Measurements from ENCODE around the gene CWC15.
A peak's percentile ranks its signal among the peaks of the same experiment; 100 is the strongest.
"Not testable (repeated sequence)": the region's sequence is repeated elsewhere in the genome, so short reads cannot be mapped to it uniquely, and the experiment has no call there.

CWC15 gene

GRCh38 chr11:94973099-94973968 is at the start of gene CWC15, which contains the start of gene KDM4D:
Gene CWC15 (minus strand): TSS chr11:94973556. CDS start chr11:94972185, 1,371 bp downstream.
Gene KDM4D (plus strand): TSS chr11:94973709. CDS start chr11:94997373, 23,664 bp downstream.
- H3F3A ChIP-seq (ENCODE audit: low read depth) = no peaks in the 10 kb centered on the region
- H3K9me3 ChIP-seq (ENCODE audit: insufficient read depth, low read depth, low read length) = no peaks in the 10 kb centered on the region
- peak within 1 kb of the TSS; percentile 90 for H3K9ac ChIP-seq (ENCODE audit: low read depth, low read length, poor library complexity, severe bottlenecking)
- H3K27me3 ChIP-seq (ENCODE audit: insufficient read depth, low read length, poor library complexity, severe bottlenecking) = peaks cover 46% of the 10 kb centered on the region
- TF ChIP-seq, protein P1, sequence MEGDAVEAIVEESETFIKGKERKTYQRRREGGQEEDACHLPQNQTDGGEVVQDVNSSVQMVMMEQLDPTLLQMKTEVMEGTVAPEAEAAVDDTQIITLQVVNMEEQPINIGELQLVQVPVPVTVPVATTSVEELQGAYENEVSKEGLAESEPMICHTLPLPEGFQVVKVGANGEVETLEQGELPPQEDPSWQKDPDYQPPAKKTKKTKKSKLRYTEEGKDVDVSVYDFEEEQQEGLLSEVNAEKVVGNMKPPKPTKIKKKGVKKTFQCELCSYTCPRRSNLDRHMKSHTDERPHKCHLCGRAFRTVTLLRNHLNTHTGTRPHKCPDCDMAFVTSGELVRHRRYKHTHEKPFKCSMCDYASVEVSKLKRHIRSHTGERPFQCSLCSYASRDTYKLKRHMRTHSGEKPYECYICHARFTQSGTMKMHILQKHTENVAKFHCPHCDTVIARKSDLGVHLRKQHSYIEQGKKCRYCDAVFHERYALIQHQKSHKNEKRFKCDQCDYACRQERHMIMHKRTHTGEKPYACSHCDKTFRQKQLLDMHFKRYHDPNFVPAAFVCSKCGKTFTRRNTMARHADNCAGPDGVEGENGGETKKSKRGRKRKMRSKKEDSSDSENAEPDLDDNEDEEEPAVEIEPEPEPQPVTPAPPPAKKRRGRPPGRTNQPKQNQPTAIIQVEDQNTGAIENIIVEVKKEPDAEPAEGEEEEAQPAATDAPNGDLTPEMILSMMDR (conservative IDR thresholded peaks at IDR 0.05; ENCODE audit: low read length) = no peak
- no peak for TF ChIP-seq EZH2phosphoT487 (IDR thresholded peaks at IDR 0.05; ENCODE audit: borderline replicate concordance)
- H3K4me3 ChIP-seq (ENCODE audit: low read length, poor library complexity, severe bottlenecking) = peak within 1 kb of the TSS; percentile 88
- H4K20me1 ChIP-seq (ENCODE audit: insufficient read depth, low read length, poor library complexity, severe bottlenecking) = peaks cover 32% of the 10 kb centered on the region
- H3K4me2 ChIP-seq (ENCODE audit: low read depth, low read length, poor library complexity, severe bottlenecking) = peak within 1 kb of the TSS; percentile 83
- no peaks in the 10 kb centered on the region for H3K9me2 ChIP-seq (replicated peaks; ENCODE audit: low read depth, low read length)
- peaks cover 35% of the 10 kb centered on the region for H3K79me2 ChIP-seq (ENCODE audit: insufficient read depth, low read length)
- peaks cover 28% of the 10 kb centered on the region for H3K36me3 ChIP-seq (ENCODE audit: insufficient read depth, low read length)
- H3K4me1 ChIP-seq (ENCODE audit: insufficient read depth, low read length, poor library complexity, severe bottlenecking) = peaks cover 31% of the 10 kb centered on the region
- H2AFZ ChIP-seq (ENCODE audit: low read length) = peak within 1 kb of the TSS; percentile 98

DNA sequence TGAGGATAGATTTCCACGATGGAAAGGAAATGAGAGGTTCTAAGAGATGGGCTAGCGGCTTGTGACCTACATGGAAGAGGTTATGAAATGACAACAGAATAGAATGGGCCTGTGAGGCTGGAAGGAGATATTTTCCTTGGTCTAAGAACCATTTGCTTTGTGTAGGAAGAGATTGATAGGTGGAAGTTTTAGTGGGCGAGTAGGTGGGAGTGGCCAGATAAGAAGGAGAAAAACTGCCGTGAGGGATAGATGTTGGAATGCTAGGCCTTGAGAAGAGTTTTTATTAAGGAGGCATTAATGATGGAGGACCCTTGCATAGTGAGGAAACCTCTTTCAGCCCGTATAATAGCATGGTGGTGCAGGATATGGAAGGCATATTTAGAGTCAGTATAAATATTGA is 48.1 kb upstream of the CWC15 start:
- not testable (repeated sequence) for H3K4me3 ChIP-seq (ENCODE audit: low read length, poor library complexity, severe bottlenecking); H3K4me2 ChIP-seq (ENCODE audit: low read depth, low read length, poor library complexity, severe bottlenecking); H2AFZ ChIP-seq (ENCODE audit: low read length); H3K9ac ChIP-seq (ENCODE audit: low read depth, low read length, poor library complexity, severe bottlenecking); H3K36me3 ChIP-seq (ENCODE audit: insufficient read depth, low read length); H3F3A ChIP-seq (ENCODE audit: low read depth); H3K4me1 ChIP-seq (ENCODE audit: insufficient read depth, low read length, poor library complexity, severe bottlenecking); H3K9me2 ChIP-seq (replicated peaks; ENCODE audit: low read depth, low read length); H3K27me3 ChIP-seq (ENCODE audit: insufficient read depth, low read length, poor library complexity, severe bottlenecking); H4K20me1 ChIP-seq (ENCODE audit: insufficient read depth, low read length, poor library complexity, severe bottlenecking); H3K9me3 ChIP-seq (ENCODE audit: insufficient read depth, low read depth, low read length); H3K79me2 ChIP-seq (ENCODE audit: insufficient read depth, low read length)

- Histone ChIP-seq H3F3A (ENCODE audit: low read depth) (no peaks in the 10 kb centered on the region), H2AFZ (ENCODE audit: low read length) (no peak overlapping the region), H3K9me3 (ENCODE audit: insufficient read depth, low read depth, low read length) (no peaks in the 10 kb centered on the region), H3K9ac (ENCODE audit: low read depth, low read length, poor library complexity, severe bottlenecking) (no peak overlapping the region), H4K20me1 (ENCODE audit: insufficient read depth, low read length, poor library complexity, severe bottlenecking) (no peaks in the 10 kb centered on the region), H3K27me3 (ENCODE audit: insufficient read depth, low read length, poor library complexity, severe bottlenecking) (no peaks in the 10 kb centered on the region), H3K79me2 (ENCODE audit: insufficient read depth, low read length) (no peaks in the 10 kb centered on the region), H3K9me2 (replicated peaks; ENCODE audit: low read depth, low read length) (no peaks in the 10 kb centered on the region), H3K4me1 (ENCODE audit: insufficient read depth, low read length, poor library complexity, severe bottlenecking) (no peaks in the 10 kb centered on the region), H3K4me2 (ENCODE audit: low read depth, low read length, poor library complexity, severe bottlenecking) (no peak overlapping the region), H3K36me3 (ENCODE audit: insufficient read depth, low read length) (no peaks in the 10 kb centered on the region), H3K4me3 (ENCODE audit: low read length, poor library complexity, severe bottlenecking) (no peak overlapping the region)
- TF ChIP-seq, protein P1 (conservative IDR thresholded peaks at IDR 0.05; ENCODE audit: low read length) = no peak
- no peak for TF ChIP-seq EZH2phosphoT487 (IDR thresholded peaks at IDR 0.05; ENCODE audit: borderline replicate concordance)
Observed at GRCh38 chr11:95016139-95016538, 42.8 kb upstream of the CWC15 start.
